HG02938 (cell line): ENCODE measurements around the gene TBCD.

Experiments
- ATAC-seq: cut with Tn5 transposase; IDR thresholded peaks from one replicate; pipeline ENCODE4 v1.9.1; 2021; ENCODE audit warnings: mild to moderate bottlenecking, moderate library complexity; ENCODE audit not compliant: unreplicated experiment

The TBCD gene

GRCh38 chr17:82849076-82849945 lies 97.4 kb downstream of the TBCD start:
- no peak for ATAC-seq

- no peak for ATAC-seq
Measured at GRCh38 chr17:82851381-82851780, 99.5 kb downstream of the TBCD start.

GRCh38 chr17:82854226-82854625 lies 102.4 kb downstream of the TBCD start:
- no peak for ATAC-seq

DNA sequence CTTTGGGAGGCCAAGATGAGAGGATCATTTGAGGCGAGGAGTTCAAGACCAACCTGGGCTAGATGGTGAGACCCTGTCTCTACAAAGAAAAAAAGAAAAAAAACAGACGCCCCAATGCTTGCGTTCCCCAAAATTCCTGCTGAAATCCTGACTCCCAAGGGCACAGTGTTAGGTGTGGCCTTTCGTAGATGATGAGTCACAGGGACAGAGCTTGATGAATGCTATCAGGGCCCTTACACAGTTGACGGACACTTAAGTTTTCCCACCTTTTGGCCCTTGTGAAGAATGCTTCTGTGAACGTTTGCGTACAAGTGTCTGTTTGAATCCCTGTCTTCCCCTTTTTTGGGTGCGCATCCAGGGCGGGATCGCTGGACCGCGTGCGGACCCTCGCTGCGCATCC lies 104.5 kb downstream of the TBCD start:
- no peak for ATAC-seq

- ATAC-seq, result no peak
Measured at GRCh38 chr17:82858376-82859126, 106.7 kb downstream of the TBCD start.

- ATAC-seq, result no peak
Measured at GRCh38 chr17:82859431-82860403, 107.9 kb downstream of the TBCD start.

DNA sequence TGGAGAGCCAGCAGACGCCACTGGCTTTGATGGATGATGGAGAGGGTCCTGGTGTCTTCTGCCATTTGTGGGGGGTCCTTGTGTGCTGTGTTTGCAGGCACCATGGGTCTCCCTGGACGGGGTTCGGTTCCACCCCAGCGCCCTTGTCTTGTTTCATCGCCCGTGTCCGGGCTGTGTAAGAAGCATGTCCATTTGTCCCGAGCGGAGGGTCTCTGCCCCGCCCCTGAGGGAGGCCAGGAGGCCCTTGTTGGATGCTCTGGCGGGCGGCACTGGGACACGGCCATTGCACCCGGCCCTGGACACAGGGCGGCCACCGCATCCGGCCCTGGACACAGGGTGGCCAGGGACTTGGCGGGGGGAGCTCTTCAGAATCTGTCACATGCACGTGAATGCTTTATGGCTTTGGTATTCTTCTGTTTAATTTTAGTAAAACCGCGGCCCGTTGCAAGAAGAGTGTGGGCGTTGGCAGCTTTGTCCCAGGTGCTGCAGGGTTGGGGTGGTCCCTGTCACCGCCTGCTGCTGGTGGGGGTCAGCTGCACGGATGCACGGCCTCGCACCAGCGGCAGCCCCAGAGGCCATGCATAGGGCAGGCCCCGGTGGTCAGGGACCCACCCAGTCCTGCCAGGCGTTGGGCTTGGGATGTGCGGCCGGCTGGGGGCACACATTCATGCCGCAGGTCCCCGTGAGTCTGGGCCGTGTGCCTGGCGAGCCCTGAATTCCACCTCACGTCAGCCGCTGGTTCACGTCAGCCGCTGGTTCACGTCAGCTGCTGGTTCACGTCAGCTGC lies 108.9 kb downstream of the TBCD start:
- ATAC-seq, result no peak

- ATAC-seq, result no peak
Measured at GRCh38 chr17:82861393-82861775, 109.5 kb downstream of the TBCD start.

- no peak for ATAC-seq
Measured at GRCh38 chr17:82862191-82862590, 110.3 kb downstream of the TBCD start.

- no peak for ATAC-seq
Measured at GRCh38 chr17:82862737-82863382, 111.0 kb downstream of the TBCD start.

- no peak for ATAC-seq
Measured at GRCh38 chr17:82863383-82863940, 111.6 kb downstream of the TBCD start.

- peak; percentile 67 for ATAC-seq
Measured at GRCh38 chr17:82863941-82864712, 112.3 kb downstream of the TBCD start.

GRCh38 chr17:82864713-82865248 lies 112.9 kb downstream of the TBCD start:
- ATAC-seq, result no peak

DNA sequence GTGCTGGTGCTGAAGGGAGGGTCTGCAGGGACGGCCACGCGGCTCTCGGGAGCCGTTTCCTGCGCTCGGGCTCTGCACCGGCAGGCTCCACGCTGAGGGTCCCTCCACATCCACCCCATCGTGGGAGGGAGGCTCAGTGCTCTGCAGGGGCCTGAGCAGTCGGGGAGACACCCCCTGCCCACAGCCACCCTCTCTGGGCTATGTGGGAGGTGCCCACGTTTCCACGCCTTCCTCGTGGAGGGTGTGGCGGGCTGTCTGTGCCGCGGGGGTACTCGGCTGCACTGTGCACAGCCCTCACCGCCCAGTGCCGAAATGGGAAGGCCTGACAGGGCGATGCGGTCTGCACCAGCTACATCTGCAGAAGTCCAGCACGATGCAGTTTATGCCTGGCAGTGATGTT lies 113.4 kb downstream of the TBCD start:
- no peak for ATAC-seq

DNA sequence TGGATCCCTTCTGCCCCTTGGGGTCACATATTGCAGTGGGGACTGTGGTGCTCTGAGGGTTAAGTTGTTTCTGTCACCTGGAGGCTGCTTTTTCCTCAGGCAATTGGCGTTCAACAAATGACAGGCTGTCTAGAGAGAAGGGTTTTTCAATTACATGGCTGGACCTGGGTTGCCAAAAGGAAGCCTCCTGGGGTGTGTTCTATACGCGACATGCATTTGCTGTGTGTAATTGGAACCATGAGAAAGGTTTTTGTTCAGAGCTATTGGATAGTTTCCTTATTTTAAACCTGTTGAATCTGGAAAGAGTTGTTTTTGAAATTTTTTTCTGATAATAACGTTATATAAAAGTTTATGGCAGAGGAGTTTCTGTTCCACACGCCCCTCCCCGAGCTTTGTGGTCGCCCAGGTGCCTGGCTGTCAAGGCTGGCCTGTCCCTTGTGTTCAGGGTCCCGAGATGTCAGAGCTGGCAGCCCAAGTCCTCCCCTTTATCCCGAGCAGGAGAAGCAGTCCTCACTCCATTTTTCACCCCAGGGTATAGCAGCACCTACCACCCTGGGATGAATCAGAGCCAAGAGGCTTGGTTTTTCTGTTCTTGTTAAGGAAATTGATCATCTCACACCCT lies 114.0 kb downstream of the TBCD start:
- ATAC-seq, result no peak

DNA sequence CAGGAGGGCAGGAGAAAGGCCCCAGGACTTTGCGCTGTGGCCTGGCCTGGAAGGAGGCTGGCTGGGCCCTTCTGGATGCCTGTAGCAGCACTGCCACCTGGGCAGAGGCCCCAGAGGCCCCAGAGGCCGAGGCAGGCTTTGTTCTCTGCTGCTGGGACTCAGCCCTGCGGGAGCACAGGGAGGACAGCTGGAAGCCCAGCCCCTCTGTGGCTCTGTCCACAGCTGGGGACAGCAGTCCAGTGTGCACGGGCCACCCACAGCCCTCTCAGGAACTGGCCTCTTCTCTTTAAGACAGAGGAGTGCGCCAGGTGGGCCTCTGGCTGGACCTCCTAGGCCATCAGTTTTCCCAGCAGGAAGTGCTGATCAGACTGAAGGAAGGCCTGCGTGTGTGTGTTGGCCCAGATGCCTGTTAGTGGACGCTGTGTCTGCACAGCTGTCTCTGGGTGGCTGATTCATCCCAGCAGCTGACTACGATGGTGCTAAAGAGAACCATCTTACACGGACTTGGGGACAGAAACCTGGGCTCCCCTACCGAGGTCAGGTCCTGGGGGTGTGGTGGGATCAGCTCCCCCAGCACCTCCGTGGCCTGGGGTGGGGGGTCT lies 114.8 kb downstream of the TBCD start:
- ATAC-seq, result no peak

GRCh38 chr17:82867763-82868325 lies 116.0 kb downstream of the TBCD start:
- no peak for ATAC-seq
